ENCODE data around the gene ARHGAP21.

- TF ChIP-seq CTCF (conservative IDR thresholded peaks at IDR 0.05; ENCODE audit: low read length) (no peak), EZH2phosphoT487 (IDR thresholded peaks at IDR 0.05; ENCODE audit: borderline replicate concordance) (no peak)
Observed at GRCh38 chr10:24669285-24669852, 54.3 kb downstream of the ARHGAP21 start.

Measured in Loucy (cell line).